Lower leg skin (tissue), 3 donors: ENCODE data around the gene POLR3K.

ENCODE experiments used
- POLR2A ChIP-seq, 2 donors: fragments of 450-650 bp; IDR thresholded peaks; one replicate each; pipeline ENCODE4 v1.6.1; 2016 to 2017; ENCODE audit warnings: antibody characterized with exemption in 2 of 2, mild to moderate bottlenecking in 1 of 2, moderate library complexity in 1 of 2
- TF ChIP-seq, protein P1 (sequence below), 3 donors: fragments of 450-650 bp; IDR thresholded peaks; one replicate each; pipeline ENCODE4 v1.5.1; 2016; ENCODE audit warnings: antibody characterized with exemption in 3 of 3, mild to moderate bottlenecking in 3 of 3, moderate library complexity in 2 of 3

DNA sequence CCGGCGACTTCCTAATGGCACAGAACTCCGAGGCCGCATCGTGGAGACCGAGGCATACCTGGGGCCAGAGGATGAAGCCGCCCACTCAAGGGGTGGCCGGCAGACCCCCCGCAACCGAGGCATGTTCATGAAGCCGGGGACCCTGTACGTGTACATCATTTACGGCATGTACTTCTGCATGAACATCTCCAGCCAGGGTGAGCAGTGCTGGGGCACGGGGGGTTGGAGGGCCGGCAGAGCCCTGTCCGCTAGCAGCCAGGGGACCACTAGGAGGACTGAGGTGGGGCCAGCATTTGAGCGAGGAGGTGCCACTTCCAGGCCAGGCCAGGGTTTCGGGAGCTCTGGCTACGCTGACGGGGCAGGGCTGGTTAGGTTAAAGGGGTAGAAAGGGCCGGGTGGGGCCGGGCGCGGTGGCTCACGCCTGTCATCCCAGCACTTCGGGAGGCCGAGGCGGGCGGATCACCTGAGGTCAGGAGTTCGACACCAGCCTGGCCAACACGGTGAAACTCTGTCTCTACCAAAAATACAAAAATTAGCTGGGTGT is 29.7 kb upstream of the POLR3K start:
- TF ChIP-seq, protein P1, sequence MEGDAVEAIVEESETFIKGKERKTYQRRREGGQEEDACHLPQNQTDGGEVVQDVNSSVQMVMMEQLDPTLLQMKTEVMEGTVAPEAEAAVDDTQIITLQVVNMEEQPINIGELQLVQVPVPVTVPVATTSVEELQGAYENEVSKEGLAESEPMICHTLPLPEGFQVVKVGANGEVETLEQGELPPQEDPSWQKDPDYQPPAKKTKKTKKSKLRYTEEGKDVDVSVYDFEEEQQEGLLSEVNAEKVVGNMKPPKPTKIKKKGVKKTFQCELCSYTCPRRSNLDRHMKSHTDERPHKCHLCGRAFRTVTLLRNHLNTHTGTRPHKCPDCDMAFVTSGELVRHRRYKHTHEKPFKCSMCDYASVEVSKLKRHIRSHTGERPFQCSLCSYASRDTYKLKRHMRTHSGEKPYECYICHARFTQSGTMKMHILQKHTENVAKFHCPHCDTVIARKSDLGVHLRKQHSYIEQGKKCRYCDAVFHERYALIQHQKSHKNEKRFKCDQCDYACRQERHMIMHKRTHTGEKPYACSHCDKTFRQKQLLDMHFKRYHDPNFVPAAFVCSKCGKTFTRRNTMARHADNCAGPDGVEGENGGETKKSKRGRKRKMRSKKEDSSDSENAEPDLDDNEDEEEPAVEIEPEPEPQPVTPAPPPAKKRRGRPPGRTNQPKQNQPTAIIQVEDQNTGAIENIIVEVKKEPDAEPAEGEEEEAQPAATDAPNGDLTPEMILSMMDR (IDR thresholded peaks at IDR 0.05) = no peak
- no peak for TF ChIP-seq POLR2A (IDR thresholded peaks at IDR 0.05)
